ENCODE data around the gene SYNGAP1. TPM values are rescaled to one million over a fixed set of nuclear protein-coding genes. Genes with fewer than 3 reads are reported as not detected.

The SYNGAP1 gene
- polyA plus RNA-seq, 1 donor (not counting 4 experiments of a cell fraction or from before 2014, with no cell fraction given), result 2.1 TPM

DNA sequence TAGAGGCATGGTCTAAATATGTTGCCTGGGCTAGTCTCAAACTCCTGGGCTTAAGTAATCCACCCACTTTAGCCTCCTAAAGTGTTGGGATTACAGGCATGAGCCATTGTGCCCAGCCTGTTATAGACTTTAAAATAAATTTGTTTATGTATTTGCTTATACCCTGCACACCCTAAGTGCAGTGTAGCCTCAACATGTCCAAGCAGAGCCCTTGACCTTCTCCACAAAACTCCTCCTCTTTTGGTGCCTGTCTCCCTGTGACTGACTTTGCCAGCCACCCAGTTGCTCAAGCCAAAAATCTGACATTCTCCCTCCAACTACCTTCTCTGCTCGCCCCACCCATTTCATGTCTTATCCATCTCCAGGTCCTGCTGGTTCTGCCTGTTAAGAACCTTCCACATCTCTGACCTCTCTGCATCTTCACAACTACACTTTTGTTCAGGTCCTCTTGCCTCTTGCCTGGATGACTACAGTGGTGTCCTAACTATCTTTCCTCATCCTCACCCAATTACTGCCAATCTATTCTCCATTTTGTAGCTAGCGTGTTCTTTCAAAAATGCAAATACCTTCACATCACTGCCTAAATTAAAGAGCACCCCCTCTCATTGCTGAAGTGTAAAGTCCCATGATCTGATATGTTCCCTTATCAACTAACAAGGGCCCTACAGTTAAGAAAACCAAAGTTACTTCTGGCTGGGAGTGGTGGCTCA is 39.4 kb upstream of the SYNGAP1 start:
- no peak for FAIRE-seq
- dilution Hi-C loops (cut with MboI; ENCODE audit: extremely low pct_ligation_motif_present, low sequenced_read_pairs), result no loop called here

DNA sequence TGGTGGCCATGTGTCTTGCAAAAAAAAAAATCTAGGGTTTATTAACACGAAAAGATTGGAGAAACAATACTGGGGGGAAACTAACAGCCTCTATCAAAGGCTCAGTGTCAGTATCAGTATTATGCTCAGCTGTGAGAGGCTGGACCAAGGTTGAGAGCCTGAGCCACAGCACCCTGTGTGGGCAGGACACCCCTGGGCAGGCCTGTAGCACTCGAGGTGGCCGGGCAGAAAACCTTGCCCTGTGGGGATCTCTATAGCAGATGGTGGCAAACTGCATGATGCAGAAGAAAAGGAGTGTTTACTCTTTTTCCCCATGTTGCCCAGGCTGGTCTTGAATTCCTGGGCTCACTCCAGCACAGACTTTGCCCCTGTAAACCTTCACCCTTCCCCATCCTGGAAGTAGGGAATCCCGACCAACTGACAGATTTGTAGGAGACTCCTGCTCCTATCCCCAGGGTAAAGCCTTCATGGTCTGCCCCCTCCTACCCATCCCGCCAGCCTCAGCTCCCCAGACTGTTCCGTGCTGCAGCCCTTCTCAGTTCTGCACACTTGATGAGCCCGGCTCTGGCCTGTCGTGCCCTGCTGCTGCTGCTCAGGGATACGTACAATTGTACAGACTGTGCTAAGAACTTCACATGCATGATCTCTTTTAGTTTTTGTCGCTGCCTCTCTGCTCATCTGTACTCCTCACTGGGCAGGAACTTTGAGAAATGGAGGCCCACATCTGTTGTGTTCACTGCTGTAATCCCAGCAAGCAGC is 36.3 kb upstream of the SYNGAP1 start:
- Histone ChIP-seq H3K4me1 (ENCODE audit: control insufficient read depth, extremely low read depth, insufficient read depth, low read length) (no peaks in the 10 kb centered on the region), H3K9ac (ENCODE audit: control insufficient read depth, extremely low read depth, insufficient read depth, low read length) (no peak overlapping the region), H3K4me2 (ENCODE audit: control insufficient read depth, extremely low read depth, insufficient read depth, low read depth, low read length) (no peak overlapping the region), H3K36me3 (ENCODE audit: control insufficient read depth in 2 of 2, extremely low read depth in 1 of 2, insufficient read depth in 2 of 2, low read length in 2 of 2) (no peaks in the 10 kb centered on the region), H4K20me1 (ENCODE audit: control insufficient read depth, extremely low read depth, insufficient read depth, low read length) (no peaks in the 10 kb centered on the region), H3K4me3 (ENCODE audit: control insufficient read depth in 2 of 3, extremely low read depth in 1 of 3, insufficient read depth in 2 of 3, low read depth in 1 of 3, low read length in 3 of 3) (no peak overlapping the region), H3K27me3 (ENCODE audit: control insufficient read depth, extremely low read depth, insufficient read depth, low read length) (no peaks in the 10 kb centered on the region), H3K79me2 (ENCODE audit: control insufficient read depth, insufficient read depth, low read length) (no peaks in the 10 kb centered on the region), H3K9me1 (ENCODE audit: control insufficient read depth, extremely low read depth, insufficient read depth, low read length) (no peaks in the 10 kb centered on the region), H3K9me3 (ENCODE audit: control insufficient read depth, low read depth, low read length) (no peaks in the 10 kb centered on the region), H3K27ac (ENCODE audit: control insufficient read depth, insufficient read depth, low read length) (no peak overlapping the region), H2AFZ (ENCODE audit: control insufficient read depth, low read length) (no peak overlapping the region)
- DNase-seq (ENCODE audit: low read depth, low spot score) (no peak), FAIRE-seq (no peak)
- dilution Hi-C loops (cut with MboI; ENCODE audit: extremely low pct_ligation_motif_present, low sequenced_read_pairs), result no loop called here
- no peak for TF ChIP-seq EZH2 (IDR thresholded peaks at IDR 0.05; ENCODE audit: low read length)
- TF ChIP-seq, protein P1, sequence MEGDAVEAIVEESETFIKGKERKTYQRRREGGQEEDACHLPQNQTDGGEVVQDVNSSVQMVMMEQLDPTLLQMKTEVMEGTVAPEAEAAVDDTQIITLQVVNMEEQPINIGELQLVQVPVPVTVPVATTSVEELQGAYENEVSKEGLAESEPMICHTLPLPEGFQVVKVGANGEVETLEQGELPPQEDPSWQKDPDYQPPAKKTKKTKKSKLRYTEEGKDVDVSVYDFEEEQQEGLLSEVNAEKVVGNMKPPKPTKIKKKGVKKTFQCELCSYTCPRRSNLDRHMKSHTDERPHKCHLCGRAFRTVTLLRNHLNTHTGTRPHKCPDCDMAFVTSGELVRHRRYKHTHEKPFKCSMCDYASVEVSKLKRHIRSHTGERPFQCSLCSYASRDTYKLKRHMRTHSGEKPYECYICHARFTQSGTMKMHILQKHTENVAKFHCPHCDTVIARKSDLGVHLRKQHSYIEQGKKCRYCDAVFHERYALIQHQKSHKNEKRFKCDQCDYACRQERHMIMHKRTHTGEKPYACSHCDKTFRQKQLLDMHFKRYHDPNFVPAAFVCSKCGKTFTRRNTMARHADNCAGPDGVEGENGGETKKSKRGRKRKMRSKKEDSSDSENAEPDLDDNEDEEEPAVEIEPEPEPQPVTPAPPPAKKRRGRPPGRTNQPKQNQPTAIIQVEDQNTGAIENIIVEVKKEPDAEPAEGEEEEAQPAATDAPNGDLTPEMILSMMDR (optimal IDR thresholded peaks at IDR 0.05 in 1 of 3, IDR thresholded peaks at IDR 0.05 in 1 of 3, conservative IDR thresholded peaks at IDR 0.05 in 1 of 3; ENCODE audit: extremely low read depth in 1 of 3, insufficient read depth in 2 of 3, low read length in 3 of 3), result no peak

More for the DNA sequence above, 39.4 kb upstream of the SYNGAP1 start:
- no peak overlapping the region for H3K9ac ChIP-seq (ENCODE audit: control insufficient read depth, extremely low read depth, insufficient read depth, low read length)
- no peaks in the 10 kb centered on the region for H4K20me1 ChIP-seq (ENCODE audit: control insufficient read depth, extremely low read depth, insufficient read depth, low read length)
- H3K36me3 ChIP-seq (ENCODE audit: control insufficient read depth in 2 of 2, extremely low read depth in 1 of 2, insufficient read depth in 2 of 2, low read length in 2 of 2), result no peaks in the 10 kb centered on the region
- H3K9me1 ChIP-seq (ENCODE audit: control insufficient read depth, extremely low read depth, insufficient read depth, low read length), result no peaks in the 10 kb centered on the region
- H3K79me2 ChIP-seq (ENCODE audit: control insufficient read depth, insufficient read depth, low read length), result no peaks in the 10 kb centered on the region
- H3K4me1 ChIP-seq (ENCODE audit: control insufficient read depth, extremely low read depth, insufficient read depth, low read length), result peaks cover 10% of the 10 kb centered on the region
- H2AFZ ChIP-seq (ENCODE audit: control insufficient read depth, low read length), result no peak overlapping the region
- no peaks in the 10 kb centered on the region for H3K27me3 ChIP-seq (ENCODE audit: control insufficient read depth, extremely low read depth, insufficient read depth, low read length)
- no peak overlapping the region for H3K27ac ChIP-seq (ENCODE audit: control insufficient read depth, insufficient read depth, low read length)
- no peak for TF ChIP-seq EZH2 (IDR thresholded peaks at IDR 0.05; ENCODE audit: low read length)
- TF ChIP-seq, protein P1 (optimal IDR thresholded peaks at IDR 0.05 in 1 of 3, IDR thresholded peaks at IDR 0.05 in 1 of 3, conservative IDR thresholded peaks at IDR 0.05 in 1 of 3; ENCODE audit: extremely low read depth in 1 of 3, insufficient read depth in 2 of 3, low read length in 3 of 3), result no peak
- H3K4me2 ChIP-seq (ENCODE audit: control insufficient read depth, extremely low read depth, insufficient read depth, low read depth, low read length), result no peak overlapping the region
- no peak overlapping the region for H3K4me3 ChIP-seq (ENCODE audit: control insufficient read depth in 2 of 3, extremely low read depth in 1 of 3, insufficient read depth in 2 of 3, low read depth in 1 of 3, low read length in 3 of 3)
- no peaks in the 10 kb centered on the region for H3K9me3 ChIP-seq (ENCODE audit: control insufficient read depth, low read depth, low read length)
- no peak for DNase-seq (ENCODE audit: low read depth, low spot score)
